GM19023 (cell line): ENCODE data around the gene LNPEP.

Experiments
- ATAC-seq: cut with Tn5 transposase; IDR thresholded peaks from one replicate; pipeline ENCODE4 v1.9.1; 2021; ENCODE audit warnings: mild to moderate bottlenecking, moderate library complexity; ENCODE audit not compliant: unreplicated experiment

The LNPEP gene

GRCh38 chr5:96935559-96936430 is at the start of gene LNPEP:
LNPEP (plus strand) TSS chr5:96936080; CDS start chr5:96936156, 76 bp downstream.
- peak; percentile 57 for ATAC-seq

GRCh38 chr5:96893342-96893741 is 42.5 kb upstream of the LNPEP start:
- no peak for ATAC-seq

GRCh38 chr5:96896276-96896675 is 39.6 kb upstream of the LNPEP start:
- ATAC-seq: peak; percentile 88

GRCh38 chr5:96896806-96897205 is 39.1 kb upstream of the LNPEP start:
- ATAC-seq: peak; percentile 77

GRCh38 chr5:96901384-96901783 is 34.5 kb upstream of the LNPEP start:
- ATAC-seq: no peak

- no peak for ATAC-seq
Observed at GRCh38 chr5:96901841-96902240, 34.0 kb upstream of the LNPEP start.

GRCh38 chr5:96902876-96903275 is 33.0 kb upstream of the LNPEP start:
- no peak for ATAC-seq

- no peak for ATAC-seq
Observed at GRCh38 chr5:96903300-96903699, 32.6 kb upstream of the LNPEP start.

GRCh38 chr5:96904054-96904931 is 31.6 kb upstream of the LNPEP start:
- ATAC-seq: no peak

GRCh38 chr5:96905864-96906263 is 30.0 kb upstream of the LNPEP start:
- no peak for ATAC-seq

- no peak for ATAC-seq
Observed at GRCh38 chr5:96909003-96909402, 26.9 kb upstream of the LNPEP start.

GRCh38 chr5:96909435-96909834 is 26.4 kb upstream of the LNPEP start:
- no peak for ATAC-seq

GRCh38 chr5:96911139-96911538 is 24.7 kb upstream of the LNPEP start:
- ATAC-seq: no peak

- ATAC-seq: no peak
Observed at GRCh38 chr5:96913233-96913632, 22.6 kb upstream of the LNPEP start.

GRCh38 chr5:96919754-96920197 is 16.1 kb upstream of the LNPEP start:
- peak; percentile 71 for ATAC-seq

GRCh38 chr5:96920744-96921355 is 15.0 kb upstream of the LNPEP start:
- ATAC-seq: no peak

- no peak for ATAC-seq
Observed at GRCh38 chr5:96922499-96923244, 13.2 kb upstream of the LNPEP start.

- no peak for ATAC-seq
Observed at GRCh38 chr5:96924016-96924443, 11.8 kb upstream of the LNPEP start.

GRCh38 chr5:96926276-96926675 is 9.6 kb upstream of the LNPEP start:
- no peak for ATAC-seq

- no peak for ATAC-seq
Observed at GRCh38 chr5:96927008-96927407, 8.9 kb upstream of the LNPEP start.
